GM12878 (cell line): Measurements from ENCODE around the gene AGAP1.

ENCODE experiments used
- CREM ChIP-seq: IDR thresholded peaks from 2 replicates; pipeline ENCODE4 v1.6.1; 2014; ENCODE audit warnings: antibody characterized with exemption, low read depth
- EZH2 ChIP-seq: IDR thresholded peaks from 2 replicates; pipeline ENCODE4 v1.6.1; 2012; ENCODE audit warnings: low read depth, mild to moderate bottlenecking, control low read depth, inconsistent platforms, low read length, borderline replicate concordance; ENCODE audit not compliant: control insufficient read depth
- POLR2AphosphoS2 ChIP-seq: IDR thresholded peaks from 2 replicates; pipeline ENCODE4 v1.6.1; 2011; ENCODE audit warnings: low read depth, mild to moderate bottlenecking, low read length, improper control_type of control experiment, moderate library complexity
- POLR2AphosphoS5 ChIP-seq: IDR thresholded peaks from 2 replicates; pipeline ENCODE4 v1.6.1; 2011; ENCODE audit warnings: mild to moderate bottlenecking, low read length, inconsistent platforms
- TCF12 ChIP-seq: IDR thresholded peaks from 2 replicates; pipeline ENCODE4 v1.6.1; 2011; ENCODE audit warnings: low read depth, mild to moderate bottlenecking, low read length
- TF ChIP-seq, protein P1 (sequence below): fragments of 450-650 bp; IDR thresholded peaks from 2 replicates; pipeline ENCODE4 v1.6.1; 2016; ENCODE audit warnings: mild to moderate bottlenecking
- TF ChIP-seq, protein P2 (sequence below), 3 experiments: IDR thresholded peaks in 2 of 3; conservative IDR thresholded peaks in 1 of 3; 2 replicates each; pipeline ENCODE4 v1.5.1; 2011; ENCODE audit warnings: low read depth in 3 of 3, low read length in 3 of 3, mild to moderate bottlenecking in 3 of 3, control low read depth in 2 of 3, moderate library complexity in 2 of 3, inconsistent platforms in 1 of 3, mixed read lengths in 1 of 3; ENCODE audit not compliant: control insufficient read depth in 2 of 3, insufficient read depth in 1 of 3; ENCODE audit errors: extremely low read depth in 1 of 3

DNA sequence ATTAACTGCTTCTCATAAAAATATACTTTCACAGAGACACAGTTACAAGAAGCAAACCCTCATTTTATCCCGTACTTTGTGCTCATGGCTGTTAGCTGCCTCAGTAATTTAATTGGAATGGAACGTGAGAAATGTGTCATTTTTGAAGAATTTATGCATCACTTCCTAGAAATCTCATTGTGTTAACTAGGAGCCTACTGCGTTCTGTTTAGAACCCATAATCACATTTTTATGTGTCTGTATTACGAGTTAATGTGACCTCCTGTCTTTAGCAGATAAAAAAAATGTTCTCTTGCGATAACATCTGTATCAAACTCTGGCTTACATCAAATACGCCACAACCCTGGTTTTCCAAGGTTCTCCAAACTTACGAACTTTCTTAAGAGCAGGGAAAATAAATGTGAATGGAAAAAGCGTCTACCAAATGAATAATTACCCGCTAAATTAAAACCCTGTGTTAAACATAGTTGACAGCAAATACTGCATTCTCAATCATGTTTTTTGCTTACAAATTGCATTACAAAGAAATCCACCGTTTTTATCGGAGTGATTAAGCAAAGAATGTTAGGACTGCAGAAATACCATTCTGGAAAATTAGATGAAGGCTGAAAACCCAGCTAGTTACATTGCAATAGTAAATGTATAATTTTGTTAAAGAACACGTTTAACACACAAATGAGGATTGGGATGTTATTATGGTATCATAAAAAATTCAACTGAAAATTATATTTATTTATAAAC lies 686.4 kb downstream of the AGAP1 start:
- TF ChIP-seq EZH2 (no peak), POLR2AphosphoS5 (no peak), CREM (no peak), TCF12 (no peak), POLR2AphosphoS2 (no peak)
- TF ChIP-seq, protein P1, sequence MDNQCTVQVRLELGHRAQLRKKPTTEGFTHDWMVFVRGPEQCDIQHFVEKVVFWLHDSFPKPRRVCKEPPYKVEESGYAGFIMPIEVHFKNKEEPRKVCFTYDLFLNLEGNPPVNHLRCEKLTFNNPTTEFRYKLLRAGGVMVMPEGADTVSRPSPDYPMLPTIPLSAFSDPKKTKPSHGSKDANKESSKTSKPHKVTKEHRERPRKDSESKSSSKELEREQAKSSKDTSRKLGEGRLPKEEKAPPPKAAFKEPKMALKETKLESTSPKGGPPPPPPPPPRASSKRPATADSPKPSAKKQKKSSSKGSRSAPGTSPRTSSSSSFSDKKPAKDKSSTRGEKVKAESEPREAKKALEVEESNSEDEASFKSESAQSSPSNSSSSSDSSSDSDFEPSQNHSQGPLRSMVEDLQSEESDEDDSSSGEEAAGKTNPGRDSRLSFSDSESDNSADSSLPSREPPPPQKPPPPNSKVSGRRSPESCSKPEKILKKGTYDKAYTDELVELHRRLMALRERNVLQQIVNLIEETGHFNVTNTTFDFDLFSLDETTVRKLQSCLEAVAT = no peak
- TF ChIP-seq, protein P2, sequence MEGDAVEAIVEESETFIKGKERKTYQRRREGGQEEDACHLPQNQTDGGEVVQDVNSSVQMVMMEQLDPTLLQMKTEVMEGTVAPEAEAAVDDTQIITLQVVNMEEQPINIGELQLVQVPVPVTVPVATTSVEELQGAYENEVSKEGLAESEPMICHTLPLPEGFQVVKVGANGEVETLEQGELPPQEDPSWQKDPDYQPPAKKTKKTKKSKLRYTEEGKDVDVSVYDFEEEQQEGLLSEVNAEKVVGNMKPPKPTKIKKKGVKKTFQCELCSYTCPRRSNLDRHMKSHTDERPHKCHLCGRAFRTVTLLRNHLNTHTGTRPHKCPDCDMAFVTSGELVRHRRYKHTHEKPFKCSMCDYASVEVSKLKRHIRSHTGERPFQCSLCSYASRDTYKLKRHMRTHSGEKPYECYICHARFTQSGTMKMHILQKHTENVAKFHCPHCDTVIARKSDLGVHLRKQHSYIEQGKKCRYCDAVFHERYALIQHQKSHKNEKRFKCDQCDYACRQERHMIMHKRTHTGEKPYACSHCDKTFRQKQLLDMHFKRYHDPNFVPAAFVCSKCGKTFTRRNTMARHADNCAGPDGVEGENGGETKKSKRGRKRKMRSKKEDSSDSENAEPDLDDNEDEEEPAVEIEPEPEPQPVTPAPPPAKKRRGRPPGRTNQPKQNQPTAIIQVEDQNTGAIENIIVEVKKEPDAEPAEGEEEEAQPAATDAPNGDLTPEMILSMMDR (IDR thresholded peaks at IDR 0.05 in 2 of 3, conservative IDR thresholded peaks at IDR 0.05 in 1 of 3; ENCODE audit: control insufficient read depth in 2 of 3, extremely low read depth in 1 of 3, insufficient read depth in 1 of 3, low read depth in 3 of 3, low read length in 3 of 3) = no peak
